HEK293 (cell line): ENCODE results near the gene BRD8.

Experiments used
- BCL11B ChIP-seq: fragments of 450-650 bp; formaldehyde crosslinking; IDR thresholded peaks from 2 replicates; pipeline ENCODE4 v1.5.1; 2016; ENCODE audit warnings: low read depth, missing biosample characterization, missing genetic modification characterization
- CTCF ChIP-seq: fragments of 450-650 bp; formaldehyde crosslinking; IDR thresholded peaks from 2 replicates; pipeline ENCODE4 v1.5.1; 2016; ENCODE audit warnings: missing biosample characterization, missing genetic modification characterization
- FEZF1 ChIP-seq: fragments of 450-650 bp; formaldehyde crosslinking; IDR thresholded peaks from 2 replicates; pipeline ENCODE4 v1.5.1; 2016; ENCODE audit warnings: missing biosample characterization, missing genetic modification characterization
- GLIS2 ChIP-seq: fragments of 450-650 bp; formaldehyde crosslinking; IDR thresholded peaks from 2 replicates; pipeline ENCODE4 v1.5.1; 2016; ENCODE audit warnings: missing biosample characterization, missing genetic modification characterization
- HOXA7 ChIP-seq: sonication (generic); formaldehyde crosslinking; IDR thresholded peaks from 2 replicates; pipeline ENCODE4 v1.8.1; 2022; ENCODE audit warnings: missing genetic modification reagents, borderline replicate concordance
- INSM2 ChIP-seq: fragments of 450-650 bp; formaldehyde crosslinking; IDR thresholded peaks from 2 replicates; pipeline ENCODE4 v1.5.1; 2016; ENCODE audit warnings: missing biosample characterization, missing genetic modification characterization
- KLF1 ChIP-seq: fragments of 450-650 bp; formaldehyde crosslinking; IDR thresholded peaks from 2 replicates; pipeline ENCODE4 v1.5.1; 2016; ENCODE audit warnings: missing biosample characterization, missing genetic modification characterization
- KLF10 ChIP-seq: fragments of 450-650 bp; IDR thresholded peaks from 2 replicates; pipeline ENCODE4 v1.5.1; 2018; ENCODE audit warnings: missing biosample characterization, mild to moderate bottlenecking, missing genetic modification characterization
- OVOL3 ChIP-seq: fragments of 450-650 bp; formaldehyde crosslinking; IDR thresholded peaks from 2 replicates; pipeline ENCODE4 v1.5.1; 2016; ENCODE audit warnings: missing biosample characterization, missing genetic modification characterization
- PRDM4 ChIP-seq: fragments of 450-650 bp; formaldehyde crosslinking; IDR thresholded peaks from 2 replicates; pipeline ENCODE4 v1.5.1; 2017; ENCODE audit warnings: missing biosample characterization, missing genetic modification characterization
- SALL2 ChIP-seq: fragments of 450-650 bp; formaldehyde crosslinking; IDR thresholded peaks from 2 replicates; pipeline ENCODE4 v1.5.0; 2017; ENCODE audit warnings: missing biosample characterization, mild to moderate bottlenecking, missing genetic modification characterization, borderline replicate concordance
- SCRT2 ChIP-seq: fragments of 450-650 bp; formaldehyde crosslinking; IDR thresholded peaks from 2 replicates; pipeline ENCODE4 v1.5.1; 2016; ENCODE audit warnings: missing biosample characterization, missing genetic modification characterization
- SP2 ChIP-seq: fragments of 450-650 bp; formaldehyde crosslinking; IDR thresholded peaks from 2 replicates; pipeline ENCODE4 v1.5.1; 2016; ENCODE audit warnings: missing biosample characterization, missing genetic modification characterization
- SP7 ChIP-seq: fragments of 450-650 bp; formaldehyde crosslinking; IDR thresholded peaks from 2 replicates; pipeline ENCODE4 v1.5.1; 2016; ENCODE audit warnings: missing biosample characterization, missing genetic modification characterization
- WT1 ChIP-seq: fragments of 450-650 bp; formaldehyde crosslinking; IDR thresholded peaks from 2 replicates; pipeline ENCODE4 v1.5.1; 2016; ENCODE audit warnings: missing biosample characterization, missing genetic modification characterization
- YY1 ChIP-seq: fragments of 450-650 bp; formaldehyde crosslinking; IDR thresholded peaks from 2 replicates; pipeline ENCODE4 v1.5.1; 2018; ENCODE audit warnings: missing biosample characterization, missing genetic modification characterization
- ZBTB1 ChIP-seq: fragments of 450-650 bp; formaldehyde crosslinking; IDR thresholded peaks from 2 replicates; pipeline ENCODE4 v1.5.1; 2016; ENCODE audit warnings: missing biosample characterization, missing genetic modification characterization
- ZBTB20 ChIP-seq: fragments of 450-650 bp; formaldehyde crosslinking; IDR thresholded peaks from 2 replicates; pipeline ENCODE4 v1.5.1; 2016; ENCODE audit warnings: missing biosample characterization, missing genetic modification characterization
- ZBTB21 ChIP-seq: fragments of 450-650 bp; formaldehyde crosslinking; IDR thresholded peaks from 2 replicates; pipeline ENCODE4 v1.5.1; 2017; ENCODE audit warnings: missing biosample characterization, missing genetic modification characterization
- ZBTB6 ChIP-seq: fragments of 450-650 bp; formaldehyde crosslinking; IDR thresholded peaks from 2 replicates; pipeline ENCODE4 v1.5.1; 2017; ENCODE audit warnings: missing biosample characterization, missing genetic modification characterization
- ZFHX2 ChIP-seq: fragments of 450-650 bp; formaldehyde crosslinking; conservative IDR thresholded peaks from 2 replicates; pipeline ENCODE4 v1.5.1; 2016; ENCODE audit warnings: missing biosample characterization, missing genetic modification characterization
- ZNF140 ChIP-seq: fragments of 450-650 bp; formaldehyde crosslinking; IDR thresholded peaks from 2 replicates; pipeline ENCODE4 v1.5.1; 2016; ENCODE audit warnings: missing biosample characterization, missing genetic modification characterization
- ZNF146 ChIP-seq: fragments of 450-650 bp; formaldehyde crosslinking; IDR thresholded peaks from 2 replicates; pipeline ENCODE4 v1.5.1; 2016; ENCODE audit warnings: missing biosample characterization, missing genetic modification characterization
- ZNF23 ChIP-seq: fragments of 450-650 bp; formaldehyde crosslinking; IDR thresholded peaks from 2 replicates; pipeline ENCODE4 v1.5.1; 2016; ENCODE audit warnings: missing biosample characterization, missing genetic modification characterization, borderline replicate concordance
- ZNF335 ChIP-seq: fragments of 450-650 bp; formaldehyde crosslinking; conservative IDR thresholded peaks from 2 replicates; pipeline ENCODE4 v1.5.1; 2016; ENCODE audit warnings: missing biosample characterization, missing genetic modification characterization
- ZNF366 ChIP-seq: fragments of 450-650 bp; formaldehyde crosslinking; conservative IDR thresholded peaks from 2 replicates; pipeline ENCODE4 v1.5.1; 2016; ENCODE audit warnings: missing biosample characterization, missing genetic modification characterization
- ZNF426 ChIP-seq: fragments of 450-650 bp; formaldehyde crosslinking; IDR thresholded peaks from 2 replicates; pipeline ENCODE4 v1.5.1; 2017; ENCODE audit warnings: missing biosample characterization, missing genetic modification characterization, mild to moderate bottlenecking, inconsistent platforms, moderate library complexity
- ZNF510 ChIP-seq: fragments of 450-650 bp; formaldehyde crosslinking; IDR thresholded peaks from 2 replicates; pipeline ENCODE4 v1.5.1; 2018; ENCODE audit warnings: mild to moderate bottlenecking, missing genetic modification characterization, missing biosample characterization; ENCODE audit not compliant: insufficient replicate concordance
- ZNF585B ChIP-seq: fragments of 450-650 bp; formaldehyde crosslinking; IDR thresholded peaks from 2 replicates; pipeline ENCODE4 v1.5.1; 2016; ENCODE audit warnings: missing biosample characterization, missing genetic modification characterization
- ZNF692 ChIP-seq: fragments of 450-650 bp; formaldehyde crosslinking; IDR thresholded peaks from 2 replicates; pipeline ENCODE4 v1.5.1; 2016; ENCODE audit warnings: missing biosample characterization, missing genetic modification characterization
- ZNF837 ChIP-seq: fragments of 450-650 bp; formaldehyde crosslinking; IDR thresholded peaks from 2 replicates; pipeline ENCODE4 v1.5.1; 2016; ENCODE audit warnings: missing biosample characterization, missing genetic modification characterization
- ZSCAN23 ChIP-seq: fragments of 450-650 bp; formaldehyde crosslinking; IDR thresholded peaks from 2 replicates; pipeline ENCODE4 v1.5.1; 2016; ENCODE audit warnings: missing biosample characterization, missing genetic modification characterization

BRD8 gene

GRCh38 chr5:138213161-138214029 lies 35.0 kb upstream of the BRD8 start, which contains the start of gene CDC23 (continued):
- 0 out of 2 replicates have a peak, but pooled peaks have one; percentile 29 for TF ChIP-seq FEZF1 (tag by site-specific recombination)
- peak; percentile 67; the same call in 1 of the 2 replicates for TF ChIP-seq ZBTB20 (tag by site-specific recombination)
- no peak for TF ChIP-seq SALL2
- peak; percentile 34; the same call in 1 of the 2 replicates for TF ChIP-seq KLF10 (tag by site-specific recombination)
- no peak for TF ChIP-seq ZNF585B (tag by site-specific recombination)
- peak; percentile 92 for TF ChIP-seq YY1
- peak; percentile 25; the same call in 1 of the 2 replicates for TF ChIP-seq ZNF692 (tag by site-specific recombination)
- TF ChIP-seq ZFHX2 (tag by site-specific recombination): peak; percentile 50
- no peak for TF ChIP-seq ZNF146 (tag by site-specific recombination)
- TF ChIP-seq ZBTB6 (tag by site-specific recombination): no peak
- peak; percentile 100 for TF ChIP-seq ZNF366 (tag by site-specific recombination)
- TF ChIP-seq ZBTB1: no peak
- peak; percentile 81 for TF ChIP-seq KLF1 (tag by site-specific recombination)
- peak; percentile 83 for TF ChIP-seq WT1 (tag by site-specific recombination)
- TF ChIP-seq ZNF426 (tag by site-specific recombination): no peak
- TF ChIP-seq ZBTB21 (tag by site-specific recombination): no peak
- TF ChIP-seq ZNF23 (tag by site-specific recombination): no peak
- TF ChIP-seq ZNF140 (tag by site-specific recombination): no peak
- peak; percentile 96 for TF ChIP-seq ZNF335 (tag by site-specific recombination)
- peak; percentile 99 for TF ChIP-seq SP2 (tag by site-specific recombination)
- 0 out of 2 replicates have a peak, but pooled peaks have one; percentile 49 for TF ChIP-seq GLIS2 (tag by site-specific recombination)
- no peak for TF ChIP-seq OVOL3
- TF ChIP-seq CTCF (tag by site-specific recombination): no peak; the same call in 1 of the 2 replicates
- no peak for TF ChIP-seq HOXA7 (CRISPR knock-in tag)
- 0 out of 2 replicates have a peak, but pooled peaks have one; percentile 13 for TF ChIP-seq PRDM4 (tag by site-specific recombination)
- TF ChIP-seq ZNF510 (tag by site-specific recombination): no peak
- TF ChIP-seq ZSCAN23 (tag by site-specific recombination): peak; percentile 41; the same call in 1 of the 2 replicates
- 0 out of 2 replicates have a peak, but pooled peaks have one; percentile 11 for TF ChIP-seq INSM2 (tag by site-specific recombination)
- no peak for TF ChIP-seq BCL11B (tag by site-specific recombination)
- TF ChIP-seq SP7 (tag by site-specific recombination): peak; percentile 59; the same call in 1 of the 2 replicates
- TF ChIP-seq ZNF837 (tag by site-specific recombination): no peak
- TF ChIP-seq SCRT2: 0 out of 2 replicates have a peak, but pooled peaks have one; percentile 40
